Mesothelial cell of epicardium (in vitro differentiated cells): ENCODE results near the gene NINL. TPM values are rescaled to one million over a fixed set of nuclear protein-coding genes. Genes with fewer than 3 reads are reported as not detected.

Experiments used
- DNase-seq, 2 experiments: peaks; one replicate each; pipeline ENCODE4 v3.0.0; 2021; ENCODE audit warnings: low spot score in 2 of 2; ENCODE audit not compliant: unreplicated experiment in 2 of 2
- H3K27ac Mint-ChIP-seq: 2 replicates; pipeline ENCODE4 v1.8.0; 2021; ENCODE audit warnings: mixed read lengths
- H3K27me3 Mint-ChIP-seq: 2 replicates; pipeline ENCODE4 v1.8.0; 2021; ENCODE audit warnings: low read depth, mixed read lengths
- H3K36me3 Mint-ChIP-seq: 2 replicates; pipeline ENCODE4 v1.8.0; 2021; ENCODE audit warnings: mixed read lengths
- H3K4me1 Mint-ChIP-seq: 2 replicates; pipeline ENCODE4 v1.8.0; 2021; ENCODE audit warnings: mixed read lengths
- H3K4me3 Mint-ChIP-seq: 2 replicates; pipeline ENCODE4 v1.8.0; 2021; ENCODE audit warnings: mild to moderate bottlenecking, moderate library complexity, mixed read lengths
- H3K9me3 Mint-ChIP-seq: 2 replicates; pipeline ENCODE4 v1.8.0; 2021; ENCODE audit warnings: mixed read lengths
- CTCF ChIP-seq: fragments of 200-600 bp; sonication (generic); IDR thresholded peaks from one replicate; pipeline ENCODE4 v1.5.0; 2021; ENCODE audit warnings: antibody characterized with exemption; ENCODE audit not compliant: unreplicated experiment
- total RNA-seq: library from RNA; stranded (reverse); gene quantifications from 3 replicates; pipeline ENCODE4 v1.2.1, GENCODE V29; 2021

NINL gene
- total RNA-seq, 1 donor from 2014 or later: 85.9 TPM

DNA sequence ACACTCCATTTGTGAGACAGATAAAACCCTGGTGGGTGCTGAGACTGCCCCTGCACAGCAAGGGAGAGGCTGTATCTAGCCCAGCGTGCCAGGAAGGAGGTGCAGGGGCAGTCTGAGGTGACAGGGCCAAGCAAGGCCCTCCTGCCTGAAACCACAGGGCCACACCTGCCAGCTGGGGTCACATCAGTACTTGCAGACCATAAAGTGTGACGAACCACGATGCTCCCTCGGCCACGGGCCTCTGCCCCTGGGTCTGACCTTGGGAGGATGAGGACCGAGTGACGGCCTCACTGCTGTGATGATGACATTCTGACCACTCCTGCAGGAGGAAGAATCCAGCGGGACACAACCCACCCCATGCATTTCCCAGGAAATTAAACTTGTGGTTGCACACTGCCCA is 75.1 kb downstream of the NINL start:
- Mint-ChIP-seq H3K4me3 (no peak overlapping the region), H3K9me3 (peaks cover 17% of the 10 kb centered on the region), H3K27me3 (no peaks in the 10 kb centered on the region), H3K36me3 (peaks cover 62% of the 10 kb centered on the region), H3K27ac (no peak overlapping the region), H3K4me1 (no peaks in the 10 kb centered on the region)
- TF ChIP-seq CTCF: no peak
- DNase-seq: no peak

DNA sequence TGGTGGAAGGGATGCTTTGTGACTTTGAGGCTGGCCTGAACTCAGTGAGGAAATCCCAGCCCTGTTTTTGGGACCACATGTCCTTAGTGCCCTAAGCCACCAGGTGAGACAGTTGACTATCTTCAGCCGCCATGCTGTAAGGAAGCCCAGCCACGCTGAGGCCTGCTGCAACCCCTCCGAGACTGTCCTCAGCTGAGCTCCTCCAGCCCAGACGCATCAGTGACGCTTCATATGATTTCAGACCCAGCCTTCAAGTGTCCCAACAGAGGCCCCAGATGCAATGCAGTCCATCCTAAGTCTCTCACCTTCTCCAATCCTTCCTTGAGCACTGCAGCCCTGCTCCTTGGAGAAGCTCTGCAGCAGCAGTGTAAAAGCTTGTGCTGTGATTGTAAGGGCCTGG is 76.2 kb downstream of the NINL start:
- Mint-ChIP-seq H3K9me3 (peaks cover 6% of the 10 kb centered on the region), H3K27me3 (no peaks in the 10 kb centered on the region), H3K4me3 (no peak overlapping the region), H3K36me3 (peaks cover 58% of the 10 kb centered on the region), H3K27ac (no peak overlapping the region), H3K4me1 (no peaks in the 10 kb centered on the region)
- no peak for DNase-seq
- TF ChIP-seq CTCF: no peak

GRCh38 chr20:25508083-25508770 is 77.1 kb downstream of the NINL start:
- Mint-ChIP-seq H3K9me3 (no peaks in the 10 kb centered on the region), H3K27ac (no peak overlapping the region), H3K4me3 (no peak overlapping the region), H3K4me1 (no peaks in the 10 kb centered on the region), H3K27me3 (no peaks in the 10 kb centered on the region), H3K36me3 (peaks cover 53% of the 10 kb centered on the region)
- TF ChIP-seq CTCF: no peak
- DNase-seq: no peak

GRCh38 chr20:25507385-25508082 is 77.8 kb downstream of the NINL start:
- Mint-ChIP-seq H3K4me1 (no peaks in the 10 kb centered on the region), H3K4me3 (no peak overlapping the region), H3K36me3 (peaks cover 50% of the 10 kb centered on the region), H3K27ac (no peak overlapping the region), H3K27me3 (no peaks in the 10 kb centered on the region), H3K9me3 (no peaks in the 10 kb centered on the region)
- no peak for TF ChIP-seq CTCF
- DNase-seq: no peak

- Mint-ChIP-seq H3K4me3 (no peak overlapping the region), H3K27ac (no peak overlapping the region), H3K36me3 (peaks cover 46% of the 10 kb centered on the region), H3K4me1 (no peaks in the 10 kb centered on the region), H3K9me3 (no peaks in the 10 kb centered on the region), H3K27me3 (no peaks in the 10 kb centered on the region)
- no peak for TF ChIP-seq CTCF
- no peak for DNase-seq
These were observed 80.8 kb downstream of the NINL start for GRCh38 chr20:25504366-25505135.
